HL-60 (cell line): ENCODE results near the gene AURKA.
"Not testable (repeated sequence)": the region's sequence is repeated elsewhere in the genome, so short reads cannot be mapped to it uniquely, and the experiment has no call there.

Experiments used
- DNase-seq, 2 experiments: peaks; one replicate each; pipeline ENCODE4 v3.0.0-alpha.2; 2010 to 2020; ENCODE audit warnings: low read depth in 1 of 2, low spot score in 1 of 2
- H3K27ac ChIP-seq: fragments of 250-450 bp; sonication (Bioruptor Pico); replicated peaks from 2 replicates; pipeline ENCODE4 v1.5.1; 2020; ENCODE audit warnings: mild to moderate bottlenecking, moderate library complexity
- H3K27me3 ChIP-seq: fragments of 250-450 bp; sonication (Bioruptor Pico); 2 replicates; pipeline ENCODE4 v1.5.1; 2021; ENCODE audit warnings: mild to moderate bottlenecking, moderate library complexity; ENCODE audit not compliant: insufficient read depth, poor library complexity, severe bottlenecking
- H3K4me3 ChIP-seq: replicated peaks from 2 replicates; pipeline ENCODE4 v1.5.1; 2011; ENCODE audit warnings: mild to moderate bottlenecking, control low read depth, low read length; ENCODE audit not compliant: insufficient read depth
- GABPA ChIP-seq: IDR thresholded peaks from 2 replicates; pipeline ENCODE4 v1.6.1; 2012; ENCODE audit warnings: low read depth
- POLR2AphosphoS5 ChIP-seq: IDR thresholded peaks from 2 replicates; pipeline ENCODE4 v1.6.1; 2012; ENCODE audit warnings: low read depth
- SPI1 ChIP-seq: IDR thresholded peaks from 2 replicates; pipeline ENCODE4 v1.6.1; 2012; ENCODE audit warnings: low read depth, mild to moderate bottlenecking, borderline replicate concordance
- TF ChIP-seq, protein P1 (sequence below): IDR thresholded peaks from 2 replicates; pipeline ENCODE4 v1.6.1; 2012; ENCODE audit warnings: low read depth; ENCODE audit not compliant: insufficient replicate concordance
- TF ChIP-seq, protein P2 (sequence below): IDR thresholded peaks from one replicate; pipeline ENCODE4 v1.5.1; 2011; ENCODE audit warnings: low read length, control low read depth, inconsistent platforms; ENCODE audit not compliant: insufficient read depth

The AURKA gene

GRCh38 chr20:56342783-56343182 lies 49.2 kb downstream of the AURKA start:
- Histone ChIP-seq H3K4me3 (no peak overlapping the region), H3K27me3 (peaks cover 16% of the 10 kb centered on the region), H3K27ac (no peak overlapping the region)
- no peak for DNase-seq
- TF ChIP-seq, protein P1, sequence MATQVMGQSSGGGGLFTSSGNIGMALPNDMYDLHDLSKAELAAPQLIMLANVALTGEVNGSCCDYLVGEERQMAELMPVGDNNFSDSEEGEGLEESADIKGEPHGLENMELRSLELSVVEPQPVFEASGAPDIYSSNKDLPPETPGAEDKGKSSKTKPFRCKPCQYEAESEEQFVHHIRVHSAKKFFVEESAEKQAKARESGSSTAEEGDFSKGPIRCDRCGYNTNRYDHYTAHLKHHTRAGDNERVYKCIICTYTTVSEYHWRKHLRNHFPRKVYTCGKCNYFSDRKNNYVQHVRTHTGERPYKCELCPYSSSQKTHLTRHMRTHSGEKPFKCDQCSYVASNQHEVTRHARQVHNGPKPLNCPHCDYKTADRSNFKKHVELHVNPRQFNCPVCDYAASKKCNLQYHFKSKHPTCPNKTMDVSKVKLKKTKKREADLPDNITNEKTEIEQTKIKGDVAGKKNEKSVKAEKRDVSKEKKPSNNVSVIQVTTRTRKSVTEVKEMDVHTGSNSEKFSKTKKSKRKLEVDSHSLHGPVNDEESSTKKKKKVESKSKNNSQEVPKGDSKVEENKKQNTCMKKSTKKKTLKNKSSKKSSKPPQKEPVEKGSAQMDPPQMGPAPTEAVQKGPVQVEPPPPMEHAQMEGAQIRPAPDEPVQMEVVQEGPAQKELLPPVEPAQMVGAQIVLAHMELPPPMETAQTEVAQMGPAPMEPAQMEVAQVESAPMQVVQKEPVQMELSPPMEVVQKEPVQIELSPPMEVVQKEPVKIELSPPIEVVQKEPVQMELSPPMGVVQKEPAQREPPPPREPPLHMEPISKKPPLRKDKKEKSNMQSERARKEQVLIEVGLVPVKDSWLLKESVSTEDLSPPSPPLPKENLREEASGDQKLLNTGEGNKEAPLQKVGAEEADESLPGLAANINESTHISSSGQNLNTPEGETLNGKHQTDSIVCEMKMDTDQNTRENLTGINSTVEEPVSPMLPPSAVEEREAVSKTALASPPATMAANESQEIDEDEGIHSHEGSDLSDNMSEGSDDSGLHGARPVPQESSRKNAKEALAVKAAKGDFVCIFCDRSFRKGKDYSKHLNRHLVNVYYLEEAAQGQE: no peak
- TF ChIP-seq, protein P2, sequence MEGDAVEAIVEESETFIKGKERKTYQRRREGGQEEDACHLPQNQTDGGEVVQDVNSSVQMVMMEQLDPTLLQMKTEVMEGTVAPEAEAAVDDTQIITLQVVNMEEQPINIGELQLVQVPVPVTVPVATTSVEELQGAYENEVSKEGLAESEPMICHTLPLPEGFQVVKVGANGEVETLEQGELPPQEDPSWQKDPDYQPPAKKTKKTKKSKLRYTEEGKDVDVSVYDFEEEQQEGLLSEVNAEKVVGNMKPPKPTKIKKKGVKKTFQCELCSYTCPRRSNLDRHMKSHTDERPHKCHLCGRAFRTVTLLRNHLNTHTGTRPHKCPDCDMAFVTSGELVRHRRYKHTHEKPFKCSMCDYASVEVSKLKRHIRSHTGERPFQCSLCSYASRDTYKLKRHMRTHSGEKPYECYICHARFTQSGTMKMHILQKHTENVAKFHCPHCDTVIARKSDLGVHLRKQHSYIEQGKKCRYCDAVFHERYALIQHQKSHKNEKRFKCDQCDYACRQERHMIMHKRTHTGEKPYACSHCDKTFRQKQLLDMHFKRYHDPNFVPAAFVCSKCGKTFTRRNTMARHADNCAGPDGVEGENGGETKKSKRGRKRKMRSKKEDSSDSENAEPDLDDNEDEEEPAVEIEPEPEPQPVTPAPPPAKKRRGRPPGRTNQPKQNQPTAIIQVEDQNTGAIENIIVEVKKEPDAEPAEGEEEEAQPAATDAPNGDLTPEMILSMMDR: no peak
- TF ChIP-seq POLR2AphosphoS5 (no peak), SPI1 (no peak), GABPA (no peak)

DNA sequence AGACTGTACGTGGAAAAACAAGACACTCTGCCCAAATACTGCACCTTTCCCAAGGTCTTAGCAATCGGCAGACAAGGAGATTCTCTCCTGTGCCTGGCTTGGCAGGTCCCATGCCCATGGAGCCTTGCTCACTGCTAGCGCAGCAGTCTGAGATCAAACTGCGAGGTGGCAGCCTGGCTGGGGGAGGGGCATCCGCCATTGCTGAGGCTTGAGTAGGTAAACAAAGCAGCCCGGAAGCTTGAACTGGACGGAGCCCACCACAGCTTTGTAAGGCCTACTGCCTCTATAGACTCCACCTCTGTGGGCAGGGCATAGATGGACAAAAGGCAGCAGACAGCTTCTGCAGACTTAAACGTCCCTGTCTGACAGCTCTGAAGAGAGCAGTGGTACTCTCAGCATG lies 55.3 kb downstream of the AURKA start:
- not testable (repeated sequence) for H3K4me3 ChIP-seq, DNase-seq, H3K27me3 ChIP-seq, H3K27ac ChIP-seq

DNA sequence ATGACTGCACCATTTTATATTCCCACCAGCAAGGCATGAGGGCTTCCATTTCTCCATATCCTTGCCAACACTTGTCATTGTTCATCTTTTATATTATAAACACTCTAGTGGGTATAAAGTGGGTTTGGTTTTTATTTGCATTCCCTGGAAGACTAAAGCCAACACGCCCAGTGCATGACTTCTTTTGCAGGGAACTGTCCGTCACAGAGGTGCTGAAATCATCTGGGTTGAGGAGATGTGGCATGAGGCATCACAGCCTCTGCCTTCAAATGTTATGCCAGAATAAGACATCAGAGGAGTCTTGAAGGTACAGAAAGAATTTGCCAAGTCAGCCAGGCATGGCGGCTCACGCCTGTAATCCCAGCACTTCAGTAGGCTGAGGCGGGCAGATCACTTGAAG lies 63.2 kb downstream of the AURKA start:
- H3K4me3 ChIP-seq: no peak overlapping the region
- TF ChIP-seq GABPA: no peak
- TF ChIP-seq, protein P1: peak; percentile 96
- H3K27ac ChIP-seq: no peak overlapping the region
- no peak for DNase-seq
- H3K27me3 ChIP-seq: peaks cover 2% of the 10 kb centered on the region

DNA sequence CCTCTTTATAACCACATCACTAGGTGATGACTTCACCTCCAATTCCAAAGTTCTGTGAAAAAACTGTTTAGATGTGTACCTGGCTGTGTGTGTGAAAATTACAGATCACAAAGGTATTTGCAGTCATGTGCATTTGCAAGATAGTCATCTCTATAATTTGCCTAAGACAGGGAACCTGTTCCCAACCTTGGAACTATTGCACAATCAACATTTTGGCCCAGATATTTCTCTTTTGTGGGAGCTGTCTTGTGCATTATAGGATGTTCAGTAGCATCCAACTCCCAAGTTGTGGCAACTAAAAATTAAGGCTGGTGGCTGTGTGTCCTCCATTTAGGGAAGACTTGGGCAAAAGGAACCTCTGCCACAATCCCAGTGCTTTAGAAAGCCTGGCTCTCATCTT lies 67.2 kb downstream of the AURKA start:
- DNase-seq: no peak
- TF ChIP-seq SPI1 (no peak), GABPA (no peak), POLR2AphosphoS5 (no peak)
- TF ChIP-seq, protein P1: no peak
- TF ChIP-seq, protein P2: no peak
- Histone ChIP-seq H3K27ac (no peak overlapping the region), H3K27me3 (peaks cover 6% of the 10 kb centered on the region), H3K4me3 (no peak overlapping the region)
